DOHH2 (cell line): ENCODE measurements around the gene SLC49A4.

Experiments
- EZH2phosphoT487 ChIP-seq: fragments of 200-600 bp; sonication (generic); IDR thresholded peaks from 2 replicates; pipeline ENCODE4 v1.6.1; 2017; ENCODE audit warnings: borderline replicate concordance, mild to moderate bottlenecking, antibody characterized with exemption, low read length, moderate library complexity, mixed read lengths
- TF ChIP-seq, protein P1 (sequence below): fragments of 200-600 bp; sonication (generic); IDR thresholded peaks from one replicate; pipeline ENCODE4 v1.5.1; 2014; ENCODE audit warnings: antibody characterized with exemption, mild to moderate bottlenecking, low read depth, low read length; ENCODE audit not compliant: poor library complexity, severe bottlenecking

DNA sequence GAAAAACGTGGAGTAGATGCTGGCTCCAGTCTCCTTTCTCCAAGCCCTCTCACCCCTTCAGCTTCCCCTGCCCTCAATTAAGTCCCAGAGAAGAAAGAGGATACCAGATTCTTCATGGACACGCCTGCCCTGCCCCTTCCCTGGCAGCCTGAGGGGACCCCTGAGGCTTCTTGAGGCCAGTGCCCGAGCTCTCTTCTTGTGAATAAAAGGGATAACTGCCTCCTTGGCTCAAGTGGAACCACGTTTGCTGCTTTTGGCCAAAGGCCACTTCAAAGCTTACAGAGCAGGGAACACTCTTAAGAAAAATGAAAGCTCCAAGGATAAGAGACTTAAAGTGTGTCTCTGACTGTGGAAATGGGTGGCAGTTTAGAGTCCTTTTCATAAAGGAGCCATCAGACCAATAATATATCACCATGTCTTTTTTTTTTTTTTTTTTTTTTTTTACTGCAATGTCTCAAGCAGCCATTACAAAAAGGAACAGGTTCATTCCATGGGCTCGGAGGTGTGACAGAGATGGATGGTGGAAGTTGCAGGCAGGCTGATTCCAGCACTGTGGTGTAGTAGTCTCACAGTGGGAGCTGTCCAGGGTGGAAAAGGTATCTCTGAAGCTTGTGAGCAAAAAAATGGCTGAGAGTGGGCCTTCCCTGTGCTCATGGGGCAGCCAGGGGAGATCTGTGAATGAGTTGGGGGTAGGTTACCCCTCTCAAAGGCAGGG, 123.9 kb downstream of the SLC49A4 start:
- TF ChIP-seq, protein P1, sequence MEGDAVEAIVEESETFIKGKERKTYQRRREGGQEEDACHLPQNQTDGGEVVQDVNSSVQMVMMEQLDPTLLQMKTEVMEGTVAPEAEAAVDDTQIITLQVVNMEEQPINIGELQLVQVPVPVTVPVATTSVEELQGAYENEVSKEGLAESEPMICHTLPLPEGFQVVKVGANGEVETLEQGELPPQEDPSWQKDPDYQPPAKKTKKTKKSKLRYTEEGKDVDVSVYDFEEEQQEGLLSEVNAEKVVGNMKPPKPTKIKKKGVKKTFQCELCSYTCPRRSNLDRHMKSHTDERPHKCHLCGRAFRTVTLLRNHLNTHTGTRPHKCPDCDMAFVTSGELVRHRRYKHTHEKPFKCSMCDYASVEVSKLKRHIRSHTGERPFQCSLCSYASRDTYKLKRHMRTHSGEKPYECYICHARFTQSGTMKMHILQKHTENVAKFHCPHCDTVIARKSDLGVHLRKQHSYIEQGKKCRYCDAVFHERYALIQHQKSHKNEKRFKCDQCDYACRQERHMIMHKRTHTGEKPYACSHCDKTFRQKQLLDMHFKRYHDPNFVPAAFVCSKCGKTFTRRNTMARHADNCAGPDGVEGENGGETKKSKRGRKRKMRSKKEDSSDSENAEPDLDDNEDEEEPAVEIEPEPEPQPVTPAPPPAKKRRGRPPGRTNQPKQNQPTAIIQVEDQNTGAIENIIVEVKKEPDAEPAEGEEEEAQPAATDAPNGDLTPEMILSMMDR: no peak
- TF ChIP-seq EZH2phosphoT487: no peak
